WTC11 (cell line): Measurements from ENCODE around the gene NDUFS6.

Source experiments
- EMX1 ChIP-seq: fragments of 250-450 bp; sonication (Bioruptor Pico); IDR thresholded peaks from 2 replicates; pipeline ENCODE4 v1.8.0; 2021; ENCODE audit warnings: mild to moderate bottlenecking
- GABPB1 ChIP-seq: sonication (generic); formaldehyde crosslinking; IDR thresholded peaks from 2 replicates; pipeline ENCODE4 v1.8.1; 2023; ENCODE audit warnings: mild to moderate bottlenecking, missing genetic modification reagents
- JUN ChIP-seq: sonication (generic); formaldehyde crosslinking; IDR thresholded peaks from 2 replicates; pipeline ENCODE4 v1.8.0; 2023; ENCODE audit warnings: mild to moderate bottlenecking, missing genetic modification reagents
- NR1H2 ChIP-seq: sonication (generic); formaldehyde crosslinking; IDR thresholded peaks from 2 replicates; pipeline ENCODE4 v1.9.0; 2021; ENCODE audit warnings: mild to moderate bottlenecking, moderate library complexity, missing genetic modification reagents
- SP1 ChIP-seq: sonication (generic); formaldehyde crosslinking; conservative IDR thresholded peaks from 2 replicates; pipeline ENCODE4 v1.8.1; 2022; ENCODE audit warnings: missing genetic modification reagents
- TEAD4 ChIP-seq: sonication (generic); formaldehyde crosslinking; IDR thresholded peaks from 2 replicates; pipeline ENCODE4 v1.8.0; 2022; ENCODE audit warnings: mild to moderate bottlenecking, missing genetic modification reagents
- TF ChIP-seq, protein P1 (sequence below): sonication (generic); formaldehyde crosslinking; IDR thresholded peaks from 2 replicates; pipeline ENCODE4 v1.8.0; 2022; ENCODE audit warnings: mild to moderate bottlenecking, missing genetic modification reagents
- TF ChIP-seq, protein P2 (sequence below): fragments of 200-600 bp; IDR thresholded peaks from 2 replicates; pipeline ENCODE4 v1.8.0; 2022; ENCODE audit warnings: antibody characterized with exemption
- TF ChIP-seq, protein P3 (sequence below): sonication (generic); formaldehyde crosslinking; IDR thresholded peaks from 2 replicates; pipeline ENCODE4 v1.8.0; 2022; ENCODE audit warnings: mild to moderate bottlenecking, missing genetic modification reagents
- TF ChIP-seq, protein P4 (sequence below): sonication (generic); formaldehyde crosslinking; IDR thresholded peaks from 2 replicates; pipeline ENCODE4 v1.8.1; 2022; ENCODE audit warnings: low read depth, missing genetic modification reagents, borderline replicate concordance
- TF ChIP-seq, protein P5 (sequence below): sonication (generic); formaldehyde crosslinking; IDR thresholded peaks from 2 replicates; pipeline ENCODE4 v1.8.1; 2022; ENCODE audit warnings: mild to moderate bottlenecking, missing genetic modification reagents, moderate library complexity, borderline replicate concordance
- TF ChIP-seq, protein P6 (sequence below): sonication (generic); formaldehyde crosslinking; IDR thresholded peaks from 2 replicates; pipeline ENCODE4 v1.8.1; 2023; ENCODE audit warnings: mild to moderate bottlenecking, moderate library complexity, missing genetic modification reagents

DNA sequence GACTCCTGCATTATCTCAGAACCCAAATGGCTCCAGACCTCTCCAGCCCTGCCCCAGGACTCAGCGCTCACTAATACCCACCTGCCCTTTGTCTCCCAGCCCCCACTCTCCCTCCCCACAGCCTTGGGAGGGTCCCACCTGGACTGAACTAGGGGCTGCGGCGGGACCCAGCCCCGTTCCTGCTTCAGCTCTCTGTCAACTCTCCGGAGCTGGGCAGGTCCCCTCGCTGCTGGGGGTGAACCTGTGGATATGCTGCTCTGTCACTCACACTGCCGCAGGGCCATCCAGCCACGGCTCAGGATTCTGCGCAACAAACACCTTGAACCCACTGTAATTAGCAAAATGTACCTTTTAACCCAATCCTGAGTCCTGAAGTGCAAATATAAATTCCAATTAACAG, 36.8 kb downstream of the NDUFS6 start:
- TF ChIP-seq, protein P1, sequence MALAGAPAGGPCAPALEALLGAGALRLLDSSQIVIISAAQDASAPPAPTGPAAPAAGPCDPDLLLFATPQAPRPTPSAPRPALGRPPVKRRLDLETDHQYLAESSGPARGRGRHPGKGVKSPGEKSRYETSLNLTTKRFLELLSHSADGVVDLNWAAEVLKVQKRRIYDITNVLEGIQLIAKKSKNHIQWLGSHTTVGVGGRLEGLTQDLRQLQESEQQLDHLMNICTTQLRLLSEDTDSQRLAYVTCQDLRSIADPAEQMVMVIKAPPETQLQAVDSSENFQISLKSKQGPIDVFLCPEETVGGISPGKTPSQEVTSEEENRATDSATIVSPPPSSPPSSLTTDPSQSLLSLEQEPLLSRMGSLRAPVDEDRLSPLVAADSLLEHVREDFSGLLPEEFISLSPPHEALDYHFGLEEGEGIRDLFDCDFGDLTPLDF (CRISPR knock-in tag) = no peak
- no peak for TF ChIP-seq NR1H2 (CRISPR knock-in tag)
- no peak for TF ChIP-seq JUN (CRISPR knock-in tag)
- TF ChIP-seq, protein P2, sequence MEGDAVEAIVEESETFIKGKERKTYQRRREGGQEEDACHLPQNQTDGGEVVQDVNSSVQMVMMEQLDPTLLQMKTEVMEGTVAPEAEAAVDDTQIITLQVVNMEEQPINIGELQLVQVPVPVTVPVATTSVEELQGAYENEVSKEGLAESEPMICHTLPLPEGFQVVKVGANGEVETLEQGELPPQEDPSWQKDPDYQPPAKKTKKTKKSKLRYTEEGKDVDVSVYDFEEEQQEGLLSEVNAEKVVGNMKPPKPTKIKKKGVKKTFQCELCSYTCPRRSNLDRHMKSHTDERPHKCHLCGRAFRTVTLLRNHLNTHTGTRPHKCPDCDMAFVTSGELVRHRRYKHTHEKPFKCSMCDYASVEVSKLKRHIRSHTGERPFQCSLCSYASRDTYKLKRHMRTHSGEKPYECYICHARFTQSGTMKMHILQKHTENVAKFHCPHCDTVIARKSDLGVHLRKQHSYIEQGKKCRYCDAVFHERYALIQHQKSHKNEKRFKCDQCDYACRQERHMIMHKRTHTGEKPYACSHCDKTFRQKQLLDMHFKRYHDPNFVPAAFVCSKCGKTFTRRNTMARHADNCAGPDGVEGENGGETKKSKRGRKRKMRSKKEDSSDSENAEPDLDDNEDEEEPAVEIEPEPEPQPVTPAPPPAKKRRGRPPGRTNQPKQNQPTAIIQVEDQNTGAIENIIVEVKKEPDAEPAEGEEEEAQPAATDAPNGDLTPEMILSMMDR = no peak
- TF ChIP-seq, protein P3, sequence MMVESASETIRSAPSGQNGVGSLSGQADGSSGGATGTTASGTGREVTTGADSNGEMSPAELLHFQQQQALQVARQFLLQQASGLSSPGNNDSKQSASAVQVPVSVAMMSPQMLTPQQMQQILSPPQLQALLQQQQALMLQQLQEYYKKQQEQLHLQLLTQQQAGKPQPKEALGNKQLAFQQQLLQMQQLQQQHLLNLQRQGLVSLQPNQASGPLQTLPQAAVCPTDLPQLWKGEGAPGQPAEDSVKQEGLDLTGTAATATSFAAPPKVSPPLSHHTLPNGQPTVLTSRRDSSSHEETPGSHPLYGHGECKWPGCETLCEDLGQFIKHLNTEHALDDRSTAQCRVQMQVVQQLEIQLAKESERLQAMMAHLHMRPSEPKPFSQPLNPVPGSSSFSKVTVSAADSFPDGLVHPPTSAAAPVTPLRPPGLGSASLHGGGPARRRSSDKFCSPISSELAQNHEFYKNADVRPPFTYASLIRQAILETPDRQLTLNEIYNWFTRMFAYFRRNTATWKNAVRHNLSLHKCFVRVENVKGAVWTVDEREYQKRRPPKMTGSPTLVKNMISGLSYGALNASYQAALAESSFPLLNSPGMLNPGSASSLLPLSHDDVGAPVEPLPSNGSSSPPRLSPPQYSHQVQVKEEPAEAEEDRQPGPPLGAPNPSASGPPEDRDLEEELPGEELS (CRISPR knock-in tag) = no peak
- TF ChIP-seq SP1 (CRISPR knock-in tag) = no peak
- TF ChIP-seq, protein P4, sequence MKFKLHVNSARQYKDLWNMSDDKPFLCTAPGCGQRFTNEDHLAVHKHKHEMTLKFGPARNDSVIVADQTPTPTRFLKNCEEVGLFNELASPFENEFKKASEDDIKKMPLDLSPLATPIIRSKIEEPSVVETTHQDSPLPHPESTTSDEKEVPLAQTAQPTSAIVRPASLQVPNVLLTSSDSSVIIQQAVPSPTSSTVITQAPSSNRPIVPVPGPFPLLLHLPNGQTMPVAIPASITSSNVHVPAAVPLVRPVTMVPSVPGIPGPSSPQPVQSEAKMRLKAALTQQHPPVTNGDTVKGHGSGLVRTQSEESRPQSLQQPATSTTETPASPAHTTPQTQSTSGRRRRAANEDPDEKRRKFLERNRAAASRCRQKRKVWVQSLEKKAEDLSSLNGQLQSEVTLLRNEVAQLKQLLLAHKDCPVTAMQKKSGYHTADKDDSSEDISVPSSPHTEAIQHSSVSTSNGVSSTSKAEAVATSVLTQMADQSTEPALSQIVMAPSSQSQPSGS (CRISPR knock-in tag) = no peak
- TF ChIP-seq, protein P5, sequence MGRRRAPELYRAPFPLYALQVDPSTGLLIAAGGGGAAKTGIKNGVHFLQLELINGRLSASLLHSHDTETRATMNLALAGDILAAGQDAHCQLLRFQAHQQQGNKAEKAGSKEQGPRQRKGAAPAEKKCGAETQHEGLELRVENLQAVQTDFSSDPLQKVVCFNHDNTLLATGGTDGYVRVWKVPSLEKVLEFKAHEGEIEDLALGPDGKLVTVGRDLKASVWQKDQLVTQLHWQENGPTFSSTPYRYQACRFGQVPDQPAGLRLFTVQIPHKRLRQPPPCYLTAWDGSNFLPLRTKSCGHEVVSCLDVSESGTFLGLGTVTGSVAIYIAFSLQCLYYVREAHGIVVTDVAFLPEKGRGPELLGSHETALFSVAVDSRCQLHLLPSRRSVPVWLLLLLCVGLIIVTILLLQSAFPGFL (CRISPR knock-in tag) = no peak
- no peak for TF ChIP-seq EMX1 (CRISPR knock-in tag)
- TF ChIP-seq, protein P6, sequence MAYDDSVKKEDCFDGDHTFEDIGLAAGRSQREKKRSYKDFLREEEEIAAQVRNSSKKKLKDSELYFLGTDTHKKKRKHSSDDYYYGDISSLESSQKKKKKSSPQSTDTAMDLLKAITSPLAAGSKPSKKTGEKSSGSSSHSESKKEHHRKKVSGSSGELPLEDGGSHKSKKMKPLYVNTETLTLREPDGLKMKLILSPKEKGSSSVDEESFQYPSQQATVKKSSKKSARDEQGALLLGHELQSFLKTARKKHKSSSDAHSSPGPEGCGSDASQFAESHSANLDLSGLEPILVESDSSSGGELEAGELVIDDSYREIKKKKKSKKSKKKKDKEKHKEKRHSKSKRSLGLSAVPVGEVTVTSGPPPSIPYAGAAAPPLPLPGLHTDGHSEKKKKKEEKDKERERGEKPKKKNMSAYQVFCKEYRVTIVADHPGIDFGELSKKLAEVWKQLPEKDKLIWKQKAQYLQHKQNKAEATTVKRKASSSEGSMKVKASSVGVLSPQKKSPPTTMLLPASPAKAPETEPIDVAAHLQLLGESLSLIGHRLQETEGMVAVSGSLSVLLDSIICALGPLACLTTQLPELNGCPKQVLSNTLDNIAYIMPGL (CRISPR knock-in tag) = no peak
- no peak for TF ChIP-seq TEAD4
- no peak for TF ChIP-seq GABPB1 (CRISPR knock-in tag)
